ENCODE measurements around the gene ZC3H7A. TPM values are rescaled to one million over a fixed set of nuclear protein-coding genes. Genes with fewer than 3 reads are reported as not detected.

ZC3H7A gene
- total RNA-seq, 1 donor from 2014 or later, result 25.6 TPM

DNA sequence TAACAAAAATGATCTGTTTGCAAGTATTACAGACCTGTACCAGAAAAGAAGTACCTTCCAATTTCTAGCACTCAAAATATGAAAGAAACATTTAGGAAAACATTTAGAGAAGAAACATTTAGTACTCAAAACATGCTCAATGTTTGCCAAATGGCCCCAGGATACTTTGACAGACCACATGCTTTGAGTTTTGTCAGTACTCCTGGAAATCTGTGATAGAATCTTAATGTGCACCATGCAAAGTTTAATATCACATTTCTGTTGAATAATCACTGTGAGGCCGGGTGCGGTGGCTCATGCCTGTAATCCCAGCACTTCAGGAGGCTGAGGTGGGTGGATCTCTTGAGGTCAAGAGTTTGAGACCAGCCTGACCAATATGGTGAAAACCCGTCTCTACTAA, 8.5 kb upstream of the ZC3H7A start:
- intact Hi-C loops (cut with micrococcal nuclease), result no loop called here
- Histone ChIP-seq H3K27me3 (ENCODE audit: low read depth) (no peaks in the 10 kb centered on the region), H3K4me3 (no peak overlapping the region), H3K27ac (replicated peaks) (no peak overlapping the region), H3K36me3 (no peaks in the 10 kb centered on the region), H3K4me1 (no peaks in the 10 kb centered on the region), H3K9me3 (replicated peaks) (no peaks in the 10 kb centered on the region)
- TF ChIP-seq, protein P1, sequence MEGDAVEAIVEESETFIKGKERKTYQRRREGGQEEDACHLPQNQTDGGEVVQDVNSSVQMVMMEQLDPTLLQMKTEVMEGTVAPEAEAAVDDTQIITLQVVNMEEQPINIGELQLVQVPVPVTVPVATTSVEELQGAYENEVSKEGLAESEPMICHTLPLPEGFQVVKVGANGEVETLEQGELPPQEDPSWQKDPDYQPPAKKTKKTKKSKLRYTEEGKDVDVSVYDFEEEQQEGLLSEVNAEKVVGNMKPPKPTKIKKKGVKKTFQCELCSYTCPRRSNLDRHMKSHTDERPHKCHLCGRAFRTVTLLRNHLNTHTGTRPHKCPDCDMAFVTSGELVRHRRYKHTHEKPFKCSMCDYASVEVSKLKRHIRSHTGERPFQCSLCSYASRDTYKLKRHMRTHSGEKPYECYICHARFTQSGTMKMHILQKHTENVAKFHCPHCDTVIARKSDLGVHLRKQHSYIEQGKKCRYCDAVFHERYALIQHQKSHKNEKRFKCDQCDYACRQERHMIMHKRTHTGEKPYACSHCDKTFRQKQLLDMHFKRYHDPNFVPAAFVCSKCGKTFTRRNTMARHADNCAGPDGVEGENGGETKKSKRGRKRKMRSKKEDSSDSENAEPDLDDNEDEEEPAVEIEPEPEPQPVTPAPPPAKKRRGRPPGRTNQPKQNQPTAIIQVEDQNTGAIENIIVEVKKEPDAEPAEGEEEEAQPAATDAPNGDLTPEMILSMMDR (IDR thresholded peaks at IDR 0.05; ENCODE audit: borderline replicate concordance), result no peak
- no peak for DNase-seq

DNA sequence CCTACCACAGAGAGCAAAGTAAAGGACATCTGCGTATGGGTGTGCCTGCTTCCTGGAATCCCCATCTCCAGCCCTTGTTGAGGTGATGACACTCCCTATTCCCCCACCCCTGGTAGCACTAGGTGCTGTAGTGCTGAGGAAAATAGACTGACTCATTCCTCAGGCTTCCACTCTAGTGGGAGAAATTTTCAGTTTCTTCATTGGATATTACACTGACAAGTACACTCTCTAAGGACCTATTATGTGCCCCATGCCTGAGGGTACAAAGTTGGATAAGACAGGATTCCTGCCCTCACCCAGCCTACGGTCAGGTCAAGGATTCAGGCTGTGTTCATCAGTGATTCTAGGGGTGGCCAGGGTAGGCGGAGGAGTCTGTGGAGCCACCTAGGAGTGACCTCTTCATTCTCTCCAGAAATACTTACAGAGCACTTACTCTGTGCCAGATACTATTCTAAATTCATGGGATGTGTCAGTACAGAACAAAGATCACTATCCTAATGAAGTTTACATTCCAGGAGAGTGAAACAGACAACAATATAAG, 4.5 kb upstream of the ZC3H7A start:
- Histone ChIP-seq H3K36me3 (no peaks in the 10 kb centered on the region), H3K27ac (replicated peaks) (no peak overlapping the region), H3K27me3 (ENCODE audit: low read depth) (no peaks in the 10 kb centered on the region), H3K4me1 (peaks cover 33% of the 10 kb centered on the region), H3K9me3 (replicated peaks) (no peaks in the 10 kb centered on the region), H3K4me3 (no peak overlapping the region)
- intact Hi-C loops (cut with micrococcal nuclease), result no loop called here
- TF ChIP-seq, protein P1 (IDR thresholded peaks at IDR 0.05; ENCODE audit: borderline replicate concordance), result no peak
- DNase-seq, result no peak

DNA sequence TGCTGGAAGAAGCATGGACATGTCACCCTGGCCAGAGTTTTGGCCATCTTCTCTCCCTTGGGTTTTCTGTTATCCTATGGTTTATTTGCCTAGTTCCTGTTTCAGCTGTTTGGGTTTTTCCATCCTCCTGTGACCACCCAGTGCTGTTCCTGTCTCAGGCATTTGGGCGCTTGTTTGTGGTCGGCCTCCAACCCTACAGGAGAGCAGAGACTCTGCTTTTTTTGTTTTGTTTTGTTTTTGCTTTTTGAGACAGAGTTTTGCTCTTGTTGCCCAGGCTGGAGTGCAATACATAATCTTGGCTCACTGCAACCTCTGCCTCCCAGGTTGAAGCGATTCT, 3.3 kb upstream of the ZC3H7A start:
- H3K27ac ChIP-seq (replicated peaks), result peak overlapping the region; percentile 98
- TF ChIP-seq, protein P1 (IDR thresholded peaks at IDR 0.05; ENCODE audit: borderline replicate concordance), result no peak
- no peak for DNase-seq
- no peaks in the 10 kb centered on the region for H3K27me3 ChIP-seq (ENCODE audit: low read depth)
- intact Hi-C loops (cut with micrococcal nuclease), result no loop called here
- no peaks in the 10 kb centered on the region for H3K9me3 ChIP-seq (replicated peaks)
- H3K4me1 ChIP-seq, result peaks cover 45% of the 10 kb centered on the region
- no peak overlapping the region for H3K4me3 ChIP-seq
- H3K36me3 ChIP-seq, result peaks cover 2% of the 10 kb centered on the region

DNA sequence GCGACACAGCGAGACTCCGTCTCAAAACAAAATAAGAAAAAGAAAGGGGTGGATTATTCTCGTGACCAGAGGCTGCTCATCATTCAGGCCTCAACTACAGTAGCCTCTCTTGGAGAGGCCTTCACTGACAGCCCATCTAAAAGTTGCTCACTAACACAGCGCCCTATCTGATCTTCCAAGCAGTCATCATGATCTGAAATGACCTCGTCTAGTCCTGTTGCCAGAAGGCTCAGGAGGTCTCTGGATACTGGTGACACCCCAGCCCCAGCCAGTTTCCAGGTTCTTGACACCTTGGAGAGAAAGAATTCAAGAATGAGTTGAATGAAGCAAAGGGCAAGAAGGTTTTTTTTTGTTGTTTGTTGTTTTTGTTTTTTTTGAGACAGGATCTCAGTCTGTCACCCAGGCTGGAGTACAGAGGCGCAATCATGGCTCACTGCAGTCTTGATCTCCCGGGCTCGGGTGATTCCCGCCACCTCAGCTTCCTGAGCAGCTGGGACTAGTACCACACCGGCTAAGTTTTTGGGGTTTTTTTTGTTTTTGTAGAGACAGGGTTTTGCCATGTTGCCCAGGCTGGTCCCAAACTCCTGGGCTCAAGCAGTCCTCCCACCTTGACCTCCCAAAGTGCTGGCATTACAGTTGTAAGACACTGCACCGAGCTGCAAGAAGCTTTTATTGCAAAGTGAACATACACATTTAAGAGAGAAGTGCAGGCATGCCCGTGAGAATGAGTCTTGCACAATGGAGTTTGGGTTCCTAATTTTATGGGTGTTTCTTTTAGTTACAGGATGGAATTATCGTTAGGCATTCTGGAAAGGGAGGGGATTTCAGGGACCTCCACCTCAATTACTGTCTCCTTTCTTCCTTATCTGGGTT, 2.7 kb upstream of the ZC3H7A start:
- peaks cover 6% of the 10 kb centered on the region for H3K36me3 ChIP-seq
- H3K4me3 ChIP-seq, result no peak overlapping the region
- H3K4me1 ChIP-seq, result peaks cover 51% of the 10 kb centered on the region
- H3K27ac ChIP-seq (replicated peaks), result peak overlapping the region; percentile 98
- TF ChIP-seq, protein P1 (IDR thresholded peaks at IDR 0.05; ENCODE audit: borderline replicate concordance), result no peak
- H3K27me3 ChIP-seq (ENCODE audit: low read depth), result no peaks in the 10 kb centered on the region
- intact Hi-C loops (cut with micrococcal nuclease), result no loop called here
- no peaks in the 10 kb centered on the region for H3K9me3 ChIP-seq (replicated peaks)
- no peak for DNase-seq

DNA sequence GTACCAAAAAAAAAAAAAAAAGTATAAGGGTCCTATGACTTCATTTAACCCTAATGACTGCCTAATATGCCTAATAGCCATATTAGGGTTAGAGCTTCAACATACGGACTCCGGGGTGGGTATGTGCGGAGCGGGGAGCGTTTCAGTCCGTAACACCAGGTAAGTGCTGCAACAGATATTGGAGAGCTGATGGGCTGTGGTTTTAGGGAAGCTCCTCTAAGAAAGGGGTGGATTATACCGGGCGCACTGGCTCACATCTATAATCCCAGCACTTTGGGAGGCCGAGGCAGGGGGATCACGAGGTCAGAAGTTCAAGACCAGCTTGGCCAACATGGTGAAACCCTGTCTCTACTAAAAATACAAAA, 1.9 kb upstream of the ZC3H7A start:
- intact Hi-C loops (cut with micrococcal nuclease), result no loop called here
- Histone ChIP-seq H3K27me3 (ENCODE audit: low read depth) (no peaks in the 10 kb centered on the region), H3K36me3 (peaks cover 6% of the 10 kb centered on the region), H3K4me3 (peak overlapping the region; percentile 99), H3K4me1 (peaks cover 58% of the 10 kb centered on the region), H3K9me3 (replicated peaks) (no peaks in the 10 kb centered on the region), H3K27ac (replicated peaks) (peak overlapping the region; percentile 98)
- DNase-seq, result no peak
- TF ChIP-seq, protein P1 (IDR thresholded peaks at IDR 0.05; ENCODE audit: borderline replicate concordance), result no peak
